Suprapubic skin (tissue), 4 donors: ENCODE data around the gene HBE1. TPM values are rescaled to one million over a fixed set of nuclear protein-coding genes. Genes with fewer than 3 reads are reported as not detected.

ENCODE experiments used
- DNase-seq, 2 donors: peaks; one replicate each; pipeline ENCODE4 v3.0.0-alpha.2; 2019; ENCODE audit warnings: low spot score in 2 of 2
- H3K27ac ChIP-seq: fragments of 200-600 bp; sonication (generic); one replicate; pipeline ENCODE4 v1.5.1; 2019
- H3K27me3 ChIP-seq: fragments of 200-600 bp; sonication (generic); one replicate; pipeline ENCODE4 v1.5.1; 2019
- H3K36me3 ChIP-seq: fragments of 200-600 bp; sonication (generic); one replicate; pipeline ENCODE4 v1.5.1; 2019
- H3K4me1 ChIP-seq: fragments of 200-600 bp; sonication (generic); one replicate; pipeline ENCODE4 v1.5.1; 2019
- H3K4me3 ChIP-seq: fragments of 200-600 bp; sonication (generic); one replicate; pipeline ENCODE4 v1.5.1; 2019; ENCODE audit warnings: mild to moderate bottlenecking
- H3K9me3 ChIP-seq: fragments of 200-600 bp; sonication (generic); one replicate; pipeline ENCODE4 v1.5.1; 2019
- CTCF ChIP-seq, 2 donors: fragments of 200-600 bp in 1 of 2; fragments of 450-650 bp in 1 of 2; sonication (generic) in 1 of 2; IDR thresholded peaks; one replicate each; pipeline ENCODE4 v1.5.1; 2016 to 2019; ENCODE audit warnings: antibody characterized with exemption in 2 of 2, mild to moderate bottlenecking in 1 of 2, moderate library complexity in 1 of 2
- EP300 ChIP-seq: sonication (generic); formaldehyde crosslinking; IDR thresholded peaks from one replicate; pipeline ENCODE4 v1.6.1; 2017; ENCODE audit warnings: antibody characterized with exemption
- POLR2A ChIP-seq, 2 donors: fragments of 450-650 bp; IDR thresholded peaks; one replicate each; pipeline ENCODE4 v1.6.1; 2017; ENCODE audit warnings: antibody characterized with exemption in 2 of 2, mild to moderate bottlenecking in 2 of 2, moderate library complexity in 2 of 2
- POLR2AphosphoS5 ChIP-seq, 3 donors: sonication (generic); formaldehyde crosslinking; IDR thresholded peaks; one replicate each; pipeline ENCODE4 v1.6.1; 2017; ENCODE audit warnings: antibody characterized with exemption in 3 of 3
- WGBS: methylation state at CpG from one replicate; pipeline ENCODE4 v1.1.5; 2018; 5-methylcytosine and 5-hydroxymethylcytosine counted together
- total RNA-seq, 4 donors: library from RNA; depleted of rRNA; stranded (reverse); fragments of >200 nt; gene quantifications; one replicate each; pipeline ENCODE4 v1.1.0, GENCODE V29; 2016

The HBE1 gene
- total RNA-seq, 4 donors from 2014 or later: 1.9 TPM; not detected in 3

- Histone ChIP-seq H3K4me1 (no peaks in the 10 kb centered on the region), H3K36me3 (no peaks in the 10 kb centered on the region), H3K9me3 (no peaks in the 10 kb centered on the region), H3K27me3 (no peaks in the 10 kb centered on the region), H3K4me3 (no peak overlapping the region), H3K27ac (no peak overlapping the region)
- no peak for TF ChIP-seq EP300
- TF ChIP-seq POLR2AphosphoS5 (IDR thresholded peaks at IDR 0.05): no peak
- TF ChIP-seq CTCF (IDR thresholded peaks at IDR 0.05): no peak
- no peak for TF ChIP-seq POLR2A (IDR thresholded peaks at IDR 0.05)
- 93% methylated on average over 1 of the region's 2 CpGs for WGBS
- no peak for DNase-seq
These were observed 32.3 kb downstream of the HBE1 start for GRCh38 chr11:5237420-5237819.

GRCh38 chr11:5235364-5236095 is 34.2 kb downstream of the HBE1 start:
- Histone ChIP-seq H3K27ac (no peak overlapping the region), H3K4me1 (no peaks in the 10 kb centered on the region), H3K4me3 (no peak overlapping the region), H3K27me3 (no peaks in the 10 kb centered on the region), H3K36me3 (no peaks in the 10 kb centered on the region), H3K9me3 (no peaks in the 10 kb centered on the region)
- TF ChIP-seq EP300: no peak
- TF ChIP-seq CTCF (IDR thresholded peaks at IDR 0.05): no peak
- TF ChIP-seq POLR2AphosphoS5 (IDR thresholded peaks at IDR 0.05): no peak
- no peak for TF ChIP-seq POLR2A (IDR thresholded peaks at IDR 0.05)
- DNase-seq: no peak
- 89% methylated on average over 5 of the region's 5 CpGs for WGBS

- DNase-seq: no peak
- H3K27me3 ChIP-seq: no peaks in the 10 kb centered on the region
- H3K4me3 ChIP-seq: no peak within 1 kb of the TSS
- H3K9me3 ChIP-seq: no peaks in the 10 kb centered on the region
- TF ChIP-seq POLR2A (IDR thresholded peaks at IDR 0.05) (no peak), EP300 (no peak), CTCF (IDR thresholded peaks at IDR 0.05) (no peak), POLR2AphosphoS5 (IDR thresholded peaks at IDR 0.05) (no peak)
- 37% methylated on average over 2 of the region's 2 CpGs for WGBS
- H3K4me1 ChIP-seq: no peaks in the 10 kb centered on the region
- no peak within 1 kb of the TSS for H3K27ac ChIP-seq
- H3K36me3 ChIP-seq: no peaks in the 10 kb centered on the region
These were observed 35.3 kb downstream of the HBE1 start, which contains the start of gene HBD for GRCh38 chr11:5234381-5234834. Gene HBD, minus strand, starts transcription at chr11:5234483. Its CDS starts 50 bp downstream, at chr11:5234433.

- no peak overlapping the region for H3K27ac ChIP-seq
- no peak overlapping the region for H3K4me3 ChIP-seq
- H3K27me3 ChIP-seq: no peaks in the 10 kb centered on the region
- 83% methylated on average over 1 of the region's 1 CpG for WGBS
- no peak for TF ChIP-seq EP300
- no peak for TF ChIP-seq POLR2A (IDR thresholded peaks at IDR 0.05)
- no peak for TF ChIP-seq POLR2AphosphoS5 (IDR thresholded peaks at IDR 0.05)
- TF ChIP-seq CTCF (IDR thresholded peaks at IDR 0.05): no peak
- H3K4me1 ChIP-seq: no peaks in the 10 kb centered on the region
- H3K9me3 ChIP-seq: no peaks in the 10 kb centered on the region
- no peaks in the 10 kb centered on the region for H3K36me3 ChIP-seq
- DNase-seq: no peak
These were observed 36.4 kb downstream of the HBE1 start for GRCh38 chr11:5233307-5233706.

- DNase-seq: no peak
- Histone ChIP-seq H3K9me3 (no peaks in the 10 kb centered on the region), H3K36me3 (no peaks in the 10 kb centered on the region), H3K27me3 (no peaks in the 10 kb centered on the region), H3K4me3 (no peak overlapping the region), H3K27ac (no peak overlapping the region), H3K4me1 (no peaks in the 10 kb centered on the region)
- TF ChIP-seq CTCF (IDR thresholded peaks at IDR 0.05): no peak
- TF ChIP-seq EP300: no peak
- no peak for TF ChIP-seq POLR2AphosphoS5 (IDR thresholded peaks at IDR 0.05)
- TF ChIP-seq POLR2A (IDR thresholded peaks at IDR 0.05): no peak
- WGBS: 93% methylated on average over 2 of the region's 2 CpGs
These were observed 36.9 kb downstream of the HBE1 start for GRCh38 chr11:5232821-5233220.
